GM23248 (cell line): ENCODE results near the gene CRYAA. TPM values are rescaled to one million over a fixed set of nuclear protein-coding genes. Genes with fewer than 3 reads are reported as not detected.
A peak's percentile ranks its signal among the peaks of the same experiment; 100 is the strongest.

ENCODE experiments used
- DNase-seq: peaks from one replicate; pipeline ENCODE4 v3.0.0-alpha.2; 2015
- H2AFZ ChIP-seq: fragments of 200-600 bp; sonication (generic); 2 replicates; pipeline ENCODE4 v1.6.1; 2016; ENCODE audit warnings: antibody characterized with exemption
- H3F3A ChIP-seq: fragments of 200-600 bp; sonication (generic); 2 replicates; pipeline ENCODE4 v1.6.1; 2016; ENCODE audit warnings: mild to moderate bottlenecking, antibody characterized with exemption, mixed run types; ENCODE audit not compliant: insufficient read depth
- H3K27ac ChIP-seq: fragments of 200-600 bp; sonication (generic); 2 replicates; pipeline ENCODE4 v1.5.1; 2016; ENCODE audit warnings: mild to moderate bottlenecking
- H3K27me3 ChIP-seq: fragments of 200-600 bp; sonication (generic); replicated peaks from 2 replicates; pipeline ENCODE4 v1.6.1; 2016; ENCODE audit warnings: mild to moderate bottlenecking; ENCODE audit not compliant: insufficient read depth
- H3K36me3 ChIP-seq: fragments of 200-600 bp; sonication (generic); 2 replicates; pipeline ENCODE4 v1.6.1; 2016; ENCODE audit warnings: low read depth, mild to moderate bottlenecking
- H3K4me1 ChIP-seq: fragments of 200-600 bp; sonication (generic); 2 replicates; pipeline ENCODE4 v1.6.1; 2016; ENCODE audit warnings: mild to moderate bottlenecking; ENCODE audit not compliant: insufficient read depth
- H3K4me2 ChIP-seq: fragments of 200-600 bp; sonication (generic); one replicate; pipeline ENCODE4 v1.6.1; 2016; ENCODE audit warnings: mild to moderate bottlenecking; ENCODE audit not compliant: unreplicated experiment
- H3K4me3 ChIP-seq: fragments of 200-600 bp; sonication (generic); 2 replicates; pipeline ENCODE4 v1.5.1; 2016; ENCODE audit warnings: mild to moderate bottlenecking
- H3K79me2 ChIP-seq: fragments of 200-600 bp; sonication (generic); 2 replicates; pipeline ENCODE4 v1.6.1; 2016; ENCODE audit warnings: mild to moderate bottlenecking; ENCODE audit not compliant: insufficient read depth
- H3K9ac ChIP-seq: fragments of 200-600 bp; sonication (generic); 2 replicates; pipeline ENCODE4 v1.6.1; 2016; ENCODE audit warnings: mild to moderate bottlenecking
- H3K9me2 ChIP-seq: fragments of 200-600 bp; sonication (generic); 2 replicates; pipeline ENCODE4 v1.6.1; 2016; ENCODE audit warnings: mixed run types, mild to moderate bottlenecking, moderate library complexity; ENCODE audit not compliant: insufficient read depth
- H3K9me3 ChIP-seq: fragments of 200-600 bp; sonication (generic); one replicate; pipeline ENCODE4 v1.6.1; 2017; ENCODE audit warnings: low read depth
- H4K20me1 ChIP-seq: fragments of 200-600 bp; sonication (generic); 2 replicates; pipeline ENCODE4 v1.6.0; 2016; ENCODE audit not compliant: insufficient read depth
- EZH2 ChIP-seq: fragments of 200-600 bp; sonication (generic); IDR thresholded peaks from 2 replicates; pipeline ENCODE4 v1.6.1; 2018; ENCODE audit warnings: antibody characterized with exemption, mild to moderate bottlenecking; ENCODE audit not compliant: insufficient read depth, poor library complexity, severe bottlenecking
- EZH2phosphoT487 ChIP-seq: fragments of 200-600 bp; sonication (generic); IDR thresholded peaks from 2 replicates; pipeline ENCODE4 v1.6.1; 2018; ENCODE audit warnings: antibody characterized with exemption, moderate library complexity, mild to moderate bottlenecking, low read depth; ENCODE audit not compliant: insufficient read depth
- WGBS, 2 experiments: methylation state at CpG; one replicate each; pipeline ENCODE4 v1.1.6; 2015 to 2017; ENCODE audit warnings: low lambda C conversion rate in 2 of 2, low coverage in 1 of 2; ENCODE audit errors: missing lambda C conversion rate in 2 of 2; 5-methylcytosine and 5-hydroxymethylcytosine counted together
- in situ Hi-C: fragments of 300-500 bp; cut with MboI; formaldehyde crosslinking; loops from 2 replicates; pipeline ENCODE4 v1.15.0; 2020
- polyA plus RNA-seq: library from polyadenylated mRNA; unstranded; fragments of >200 nt; fragmentation: Nextera tagmentation; extraction: Ambion mirVana; gene quantifications from 2 replicates; pipeline ENCODE4 v1.2.1, GENCODE V29; 2016
- total RNA-seq: library from RNA; depleted of rRNA; stranded (reverse); fragments of >200 nt; shearing (Covaris generic); gene quantifications from 2 replicates; pipeline ENCODE4 v1.2.3, GENCODE V29; 2014

The CRYAA gene
- total and polyA plus RNA-seq, 2 experiments from 2014 or later, result not detected

DNA sequence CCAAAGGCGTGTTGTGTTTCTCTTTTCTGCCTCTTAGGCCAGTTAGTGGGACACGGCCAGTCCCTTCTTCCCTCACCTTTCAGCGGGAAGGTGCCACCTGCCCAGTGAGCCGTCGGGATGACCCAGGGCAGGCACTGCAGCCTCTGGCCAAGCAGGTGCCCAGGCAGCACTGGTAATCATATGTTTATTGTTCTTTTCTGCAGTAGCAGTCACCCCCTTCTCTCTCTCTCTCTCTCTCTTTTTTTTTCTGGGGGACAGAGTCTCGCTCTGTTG lies 38.2 kb downstream of the CRYAA start:
- no peak overlapping the region for H3K4me3 ChIP-seq
- in situ Hi-C loops, result no loop called here
- H3K9me2 ChIP-seq, result no peaks in the 10 kb centered on the region
- WGBS, 2 experiments, result 57 to 63% methylated on average over 6 of the region's 6 CpGs
- no peaks in the 10 kb centered on the region for H3K9me3 ChIP-seq
- H3K79me2 ChIP-seq, result no peaks in the 10 kb centered on the region
- H4K20me1 ChIP-seq, result no peaks in the 10 kb centered on the region
- TF ChIP-seq EZH2, result no peak
- TF ChIP-seq EZH2phosphoT487, result no peak
- H3K9ac ChIP-seq, result no peak overlapping the region
- peaks cover 40% of the 10 kb centered on the region; the same call in 1 of the 2 replicates for H3K27me3 ChIP-seq
- no peaks in the 10 kb centered on the region for H3K36me3 ChIP-seq
- H2AFZ ChIP-seq, result no peak overlapping the region
- H3K4me2 ChIP-seq, result no peak overlapping the region
- no peaks in the 10 kb centered on the region for H3K4me1 ChIP-seq
- H3F3A ChIP-seq, result no peaks in the 10 kb centered on the region
- H3K27ac ChIP-seq, result no peak overlapping the region
- DNase-seq, result no peak

DNA sequence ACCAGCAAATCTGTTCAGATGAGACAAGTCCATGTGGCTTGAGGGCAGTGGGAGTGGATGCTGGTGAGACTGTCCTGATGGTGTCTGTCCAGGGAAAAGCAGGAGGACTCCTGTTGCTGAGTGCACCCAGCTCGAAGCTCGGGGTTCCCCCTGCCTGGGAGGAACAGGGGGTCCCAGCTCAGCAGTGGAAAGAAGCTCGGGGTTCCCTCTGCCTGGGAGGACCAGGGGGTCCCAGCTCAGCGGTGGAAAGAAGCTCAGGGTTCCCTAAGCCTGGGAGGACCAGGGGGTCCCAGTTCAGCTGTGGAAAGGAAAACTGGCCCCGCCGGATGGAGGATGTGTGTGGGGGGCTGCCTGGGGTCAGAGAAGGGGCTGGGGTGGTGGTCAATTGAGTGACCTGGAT lies 39.1 kb downstream of the CRYAA start:
- WGBS, 2 experiments, result 44 to 55% methylated on average over 6 of the region's 6 CpGs
- H3K27me3 ChIP-seq, result peaks cover 40% of the 10 kb centered on the region; the same call in 1 of the 2 replicates
- no peaks in the 10 kb centered on the region for H3K9me2 ChIP-seq
- no peaks in the 10 kb centered on the region for H4K20me1 ChIP-seq
- H3K9me3 ChIP-seq, result no peaks in the 10 kb centered on the region
- no peak for TF ChIP-seq EZH2
- TF ChIP-seq EZH2phosphoT487, result no peak
- no peaks in the 10 kb centered on the region for H3F3A ChIP-seq
- no peak for DNase-seq
- no peaks in the 10 kb centered on the region for H3K4me1 ChIP-seq
- no peak overlapping the region for H3K9ac ChIP-seq
- H2AFZ ChIP-seq, result no peak overlapping the region
- no peak overlapping the region for H3K27ac ChIP-seq
- no peak overlapping the region for H3K4me2 ChIP-seq
- no peaks in the 10 kb centered on the region for H3K79me2 ChIP-seq
- H3K4me3 ChIP-seq, result no peak overlapping the region
- in situ Hi-C loops, result no loop called here
- H3K36me3 ChIP-seq, result no peaks in the 10 kb centered on the region

DNA sequence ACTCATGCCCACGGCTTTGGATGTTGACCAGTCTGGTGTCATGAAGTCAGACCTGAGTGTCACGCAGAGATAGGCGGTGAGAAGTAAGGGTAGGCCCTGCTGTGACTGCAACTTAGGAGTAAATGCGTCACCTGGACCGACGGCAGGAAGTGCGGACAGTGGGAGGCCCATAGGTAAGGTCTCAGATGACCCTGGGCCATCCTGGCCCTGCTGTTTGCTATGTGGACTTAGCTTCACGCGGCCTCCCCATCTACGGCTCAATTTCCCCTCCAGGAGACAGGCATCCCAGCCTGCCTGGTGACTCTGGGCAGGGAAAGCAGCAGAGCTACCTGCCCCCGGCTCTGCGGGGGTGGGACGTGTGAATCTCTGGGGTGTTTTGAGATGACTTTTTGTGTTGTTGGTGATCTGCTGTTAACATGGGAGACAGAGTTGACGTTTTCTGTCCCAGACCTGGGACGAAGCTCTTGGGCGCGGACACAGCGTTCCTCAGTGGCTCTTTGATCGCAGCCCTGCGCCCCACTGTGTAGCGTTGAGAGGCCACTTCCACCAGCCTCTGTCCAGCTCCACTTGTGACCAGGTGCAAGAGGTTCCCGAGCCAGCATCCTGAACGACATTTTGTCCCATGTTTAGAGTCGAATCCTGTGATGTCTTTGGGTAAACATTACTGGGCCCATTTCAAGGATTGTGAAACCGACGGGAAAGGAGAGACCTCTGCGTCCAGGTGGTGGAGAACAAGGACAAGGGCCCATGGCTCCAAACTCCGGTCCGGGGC lies 39.9 kb downstream of the CRYAA start:
- in situ Hi-C loops, result no loop called here
- 73 to 75% methylated on average over 29 of the region's 29 CpGs for WGBS, 2 experiments
- no peak overlapping the region for H3K9ac ChIP-seq

GRCh38 chr21:43209575-43210453 lies 41.0 kb downstream of the CRYAA start:
- Histone ChIP-seq H3K27me3 (peaks cover 30% of the 10 kb centered on the region; the same call in 1 of the 2 replicates), H3K27ac (no peak overlapping the region), H3K9me2 (no peaks in the 10 kb centered on the region), H3K79me2 (no peaks in the 10 kb centered on the region), H3K4me2 (no peak overlapping the region), H3K4me1 (no peaks in the 10 kb centered on the region), H3K4me3 (no peak overlapping the region), H3F3A (no peaks in the 10 kb centered on the region), H3K9ac (no peak overlapping the region), H3K36me3 (no peaks in the 10 kb centered on the region), H2AFZ (no peak overlapping the region), H4K20me1 (no peaks in the 10 kb centered on the region), H3K9me3 (no peaks in the 10 kb centered on the region)
- WGBS, 2 experiments, result 73 to 75% methylated on average over 36 of the region's 36 CpGs
- DNase-seq, result peak; percentile 50
- in situ Hi-C loops, result no loop called here
- TF ChIP-seq EZH2, result no peak
- no peak for TF ChIP-seq EZH2phosphoT487

More for the DNA sequence above, 39.9 kb downstream of the CRYAA start:
- Histone ChIP-seq H2AFZ (no peak overlapping the region), H3K36me3 (no peaks in the 10 kb centered on the region), H3K27me3 (peaks cover 40% of the 10 kb centered on the region; the same call in 1 of the 2 replicates), H3K4me1 (no peaks in the 10 kb centered on the region), H4K20me1 (no peaks in the 10 kb centered on the region), H3K9me3 (no peaks in the 10 kb centered on the region), H3K79me2 (no peaks in the 10 kb centered on the region), H3K4me2 (no peak overlapping the region), H3K4me3 (no peak overlapping the region), H3K27ac (no peak overlapping the region), H3K9me2 (no peaks in the 10 kb centered on the region), H3F3A (no peaks in the 10 kb centered on the region)
- TF ChIP-seq EZH2 (no peak), EZH2phosphoT487 (no peak)
- DNase-seq, result no peak
